HepG2 (cell line): ENCODE results near the gene SNED1. TPM values are rescaled to one million over a fixed set of nuclear protein-coding genes. Genes with fewer than 3 reads are reported as not detected.

Experiments used
- ATAC-seq: fragments of 200-7000 bp; cut with Tn5 transposase; 3 replicates; pipeline ENCODE4 v1.9.1; 2020; ENCODE audit warnings: mild to moderate bottlenecking, moderate library complexity
- BruUV-seq: library from RNA; stranded (reverse); fragments of 400-500 nt; replicated peaks from 2 replicates; lab custom pipeline; 2021; lab: Mats Ljungman, UMichigan
- CTCF ChIA-PET: fragments of 300-600 bp; formaldehyde crosslinking; extraction: SDS; loops from one replicate; lab custom pipeline; 2021; ENCODE audit warnings: low total read pairs, inconsistent platforms, low intra/inter-chr PET ratio; lab: Yijun Ruan, JAX
- POLR2A ChIA-PET: fragments of 350-600 bp; sonication (Branson Sonifier 250); formaldehyde crosslinking; loops from one replicate; lab custom pipeline; 2020; ENCODE audit warnings: antibody characterized with exemption, inconsistent platforms; lab: Yijun Ruan, JAX
- DNase-seq: peaks from one replicate; pipeline ENCODE4 v3.0.0-alpha.2; 2015; ENCODE audit warnings: low spot score
- FAIRE-seq: peaks from 3 replicates; lab custom pipeline; 2011; peaks lifted over from hg19 to GRCh38; lab: Jason Lieb, UNC
- H2AFZ ChIP-seq: one replicate; pipeline ENCODE4 v1.6.1; 2011; ENCODE audit warnings: low read length, inconsistent platforms
- H3K27ac ChIP-seq: fragments of 300-600 bp; 3 replicates; pipeline ENCODE4 v1.8.0; 2011; ENCODE audit warnings: mixed run types, mild to moderate bottlenecking, mixed read lengths, low read length, inconsistent platforms; ENCODE audit not compliant: insufficient read depth; ENCODE audit errors: extremely low read length
- H3K27me3 ChIP-seq, 2 experiments: fragments of 200-600 bp in 1 of 2; 2 replicates in 1 of 2; 3 replicates in 1 of 2; pipeline versions ENCODE4 v1.6.0 to v1.8.0; 2011; ENCODE audit warnings: low read length in 2 of 2, mild to moderate bottlenecking in 2 of 2, moderate library complexity in 2 of 2, inconsistent platforms in 1 of 2; ENCODE audit not compliant: insufficient read depth in 2 of 2, control insufficient read depth in 1 of 2
- H3K36me3 ChIP-seq, 2 experiments: fragments of 200-600 bp in 1 of 2; replicated peaks in 1 of 2; 2 replicates in 1 of 2; 3 replicates in 1 of 2; pipeline versions ENCODE4 v1.5.1 to v1.8.0; 2011; ENCODE audit warnings: low read length in 2 of 2, inconsistent platforms in 1 of 2; ENCODE audit not compliant: insufficient read depth in 2 of 2, control insufficient read depth in 1 of 2
- H3K4me1 ChIP-seq: 2 replicates; pipeline ENCODE4 v1.5.1; 2012; ENCODE audit warnings: low read length, inconsistent platforms; ENCODE audit not compliant: insufficient read depth
- H3K4me2 ChIP-seq: 2 replicates; pipeline ENCODE4 v1.6.0; 2011; ENCODE audit warnings: low read depth, low read length, inconsistent platforms
- H3K4me3 ChIP-seq, 3 experiments: fragments of 200-600 bp in 1 of 3; sonication (generic), shearing (Covaris generic) in 1 of 3; replicated peaks in 1 of 3; 2 replicates each; pipeline ENCODE4 v1.5.1; 2011 to 2016; ENCODE audit warnings: low read length in 3 of 3, inconsistent platforms in 2 of 3, low read depth in 2 of 3, mild to moderate bottlenecking in 2 of 3, control low read depth in 1 of 3, mixed read lengths in 1 of 3; ENCODE audit not compliant: insufficient read depth in 1 of 3
- H3K79me2 ChIP-seq: one replicate; pipeline ENCODE4 v1.6.1; 2011; ENCODE audit warnings: low read length, inconsistent platforms; ENCODE audit not compliant: insufficient read depth
- H3K9ac ChIP-seq: 2 replicates; pipeline ENCODE4 v1.6.0; 2011; ENCODE audit warnings: mild to moderate bottlenecking, low read depth, low read length, inconsistent platforms; ENCODE audit not compliant: insufficient read depth
- H3K9me3 ChIP-seq: 2 replicates; pipeline ENCODE4 v1.5.1; 2012; ENCODE audit warnings: mild to moderate bottlenecking, low read length
- H4K20me1 ChIP-seq: 2 replicates; pipeline ENCODE4 v1.6.0; 2011; ENCODE audit warnings: inconsistent platforms, mild to moderate bottlenecking, low read length, moderate library complexity; ENCODE audit not compliant: insufficient read depth
- EHMT2 ChIP-seq: fragments of 200-600 bp; sonication (generic); IDR thresholded peaks from 2 replicates; pipeline ENCODE4 v1.7.0; 2017; ENCODE audit warnings: antibody characterized with exemption, low read depth, low read length, borderline replicate concordance
- GATA4 ChIP-seq: sonication (generic); IDR thresholded peaks from 2 replicates; pipeline ENCODE4 v1.6.1; 2016; ENCODE audit warnings: antibody characterized with exemption, low read depth, borderline replicate concordance
- NFAT5 ChIP-seq: sonication (generic); formaldehyde crosslinking; IDR thresholded peaks from 2 replicates; pipeline ENCODE4 v1.4.0; 2020; ENCODE audit warnings: missing genetic modification reagents
- PRPF4 ChIP-seq: fragments of 200-400 bp; formaldehyde crosslinking; IDR thresholded peaks from 2 replicates; pipeline ENCODE4 v1.6.1; 2016; ENCODE audit warnings: low read length, low read depth; ENCODE audit not compliant: poor library complexity, severe bottlenecking
- REXO4 ChIP-seq: sonication (generic); formaldehyde crosslinking; IDR thresholded peaks from 2 replicates; pipeline ENCODE4 v1.8.0; 2022; ENCODE audit warnings: missing genetic modification reagents, mild to moderate bottlenecking, borderline replicate concordance
- SIN3B ChIP-seq: fragments of 150-350 bp; IDR thresholded peaks from 2 replicates; pipeline ENCODE4 v1.6.1; 2014; ENCODE audit warnings: low read length
- ZBTB4 ChIP-seq: sonication (generic); formaldehyde crosslinking; IDR thresholded peaks from 2 replicates; pipeline ENCODE4 v1.4.0; 2020; ENCODE audit warnings: missing genetic modification reagents, mild to moderate bottlenecking, borderline replicate concordance
- ZFP91 ChIP-seq: sonication (generic); formaldehyde crosslinking; IDR thresholded peaks from 2 replicates; pipeline ENCODE4 v1.9.0; 2022; ENCODE audit warnings: missing genetic modification reagents, mild to moderate bottlenecking, borderline replicate concordance
- ZNF337 ChIP-seq: sonication (generic); formaldehyde crosslinking; IDR thresholded peaks from 2 replicates; pipeline ENCODE4 v1.5.1; 2020; ENCODE audit warnings: missing genetic modification reagents, low read depth, mild to moderate bottlenecking, borderline replicate concordance
- ZNF33A ChIP-seq: sonication (generic); formaldehyde crosslinking; IDR thresholded peaks from 2 replicates; pipeline ENCODE4 v1.5.1; 2020; ENCODE audit warnings: missing genetic modification reagents, mild to moderate bottlenecking, moderate library complexity, borderline replicate concordance
- ZNF468 ChIP-seq: sonication (generic); formaldehyde crosslinking; IDR thresholded peaks from 2 replicates; pipeline ENCODE4 v1.8.0; 2022; ENCODE audit warnings: mild to moderate bottlenecking, moderate library complexity, missing genetic modification reagents
- ZNF550 ChIP-seq: sonication (generic); formaldehyde crosslinking; IDR thresholded peaks from 2 replicates; pipeline ENCODE4 v1.4.0; 2020; ENCODE audit warnings: mild to moderate bottlenecking, missing genetic modification reagents, borderline replicate concordance
- WGBS: methylation state at CpG from one replicate; pipeline ENCODE4 v1.1.6; 2017; ENCODE audit warnings: low lambda C conversion rate; 5-methylcytosine and 5-hydroxymethylcytosine counted together
- in situ Hi-C: cut with HindIII; loops from 2 replicates; pipeline ENCODE4 v1.10.0; 2017; ENCODE audit warnings: low pct_unique_long_range_greater_than_20kb; ENCODE audit not compliant: extremely low pct_ligation_motif_present
- intact Hi-C: fragments of 100-400 bp; cut with micrococcal nuclease; formaldehyde crosslinking; loops from one replicate; pipeline ENCODE4 v1.10.0; 2022; ENCODE audit not compliant: unreplicated experiment
- polyA plus RNA-seq, 8 experiments: library from polyadenylated mRNA; depleted of rRNA in 3 of 8; stranded (reverse) in 7 of 8; unstranded in 1 of 8; fragments of >200 nt; fragmentation: Illumina TruSeq in 4 of 8; extraction: Trizol in 4 of 8; gene quantifications; 2 replicates each; pipeline versions ENCODE4 v1.2.1 to v1.2.3, GENCODE V29; 2011 to 2016; ENCODE audit warnings: low read depth in 4 of 8, missing spikeins in 1 of 8, mixed read lengths in 1 of 8; ENCODE audit not compliant: insufficient read depth in 1 of 8
- total RNA-seq, 5 experiments: library from RNA; depleted of rRNA; stranded (reverse); fragments of >200 nt; fragmentation: Illumina TruSeq; extraction: Trizol; gene quantifications; 2 replicates each; pipeline ENCODE4 v1.2.3, GENCODE V29; 2016; ENCODE audit warnings: low read depth in 1 of 5

SNED1 gene
- total and polyA plus RNA-seq, 2 of the 13 experiments (the other 11 are each of a cell fraction or from before 2014, with no cell fraction given), result 0.15 to 0.65 TPM

- FAIRE-seq (no peak), DNase-seq (no peak), ATAC-seq (no peak; the same call in 2 of the 3 replicates)
- no peak overlapping the region for H2AFZ ChIP-seq
- no peaks in the 10 kb centered on the region for H3K79me2 ChIP-seq
- H4K20me1 ChIP-seq, result no peaks in the 10 kb centered on the region
- peaks cover 6 to 18% of the 10 kb centered on the region in 2 experiments; a peak in 4 of 5 replicates for H3K27me3 ChIP-seq
- no TSS peak for BruUV-seq
- 33% methylated on average over 8 of the region's 14 CpGs for WGBS
- H3K4me3 ChIP-seq, result peak overlapping the region in 2 of 3 experiments; percentile 44 to 61; a peak in 4 of 6 replicates
- H3K27ac ChIP-seq, result peak overlapping the region; percentile 74
- peak overlapping the region; percentile 58 for H3K9ac ChIP-seq
- peak overlapping the region; percentile 65 for H3K4me2 ChIP-seq
- intact Hi-C loops (no loop called here), in situ Hi-C loops (no loop called here)
- H3K4me1 ChIP-seq, result peaks cover 73% of the 10 kb centered on the region
- H3K36me3 ChIP-seq, result no peaks in the 10 kb centered on the region
- no peaks in the 10 kb centered on the region for H3K9me3 ChIP-seq
- CTCF ChIA-PET, result no interaction called here
- POLR2A ChIA-PET, result interaction anchor here (1.0 kb wide), 1 partner anchor 103 kb away, joined by 3 read pairs; no protein-coding TSS in a partner anchor
- no peak for TF ChIP-seq NFAT5
- 0 out of 2 replicates have a peak, but pooled peaks have one; percentile 8 for TF ChIP-seq ZNF337 (CRISPR knock-in tag)
- TF ChIP-seq ZNF468, result no peak; the same call in 1 of the 2 replicates
- TF ChIP-seq ZNF550 (CRISPR knock-in tag), result 0 out of 2 replicates have a peak, but pooled peaks have one; percentile 23
- peak; percentile 47; the same call in 1 of the 2 replicates for TF ChIP-seq ZBTB4 (CRISPR knock-in tag)
- no peak for TF ChIP-seq GATA4
- TF ChIP-seq SIN3B, result no peak
- TF ChIP-seq ZFP91, result peak; percentile 49
- no peak for TF ChIP-seq EHMT2
- no peak for TF ChIP-seq ZNF33A (CRISPR knock-in tag)
- TF ChIP-seq PRPF4, result no peak
- 0 out of 2 replicates have a peak, but pooled peaks have one; percentile 32 for TF ChIP-seq REXO4 (CRISPR knock-in tag)
Observed at GRCh38 chr2:240959941-240960308, 38.5 kb upstream of the SNED1 start.
